ENCODE data around the gene PARP14.

- no peak for TF ChIP-seq CTCF (IDR thresholded peaks at IDR 0.05 in 2 of 3, conservative IDR thresholded peaks at IDR 0.05 in 1 of 3; ENCODE audit: control insufficient read depth in 2 of 3, extremely low read depth in 1 of 3, insufficient read depth in 1 of 3, low read depth in 3 of 3, low read length in 3 of 3)
- no peak for TF ChIP-seq CEBPB (IDR thresholded peaks at IDR 0.05; ENCODE audit: borderline replicate concordance in 1 of 2, low read depth in 2 of 2, low read length in 2 of 2)
- no peak for TF ChIP-seq NR2C2 (IDR thresholded peaks at IDR 0.05; ENCODE audit: borderline replicate concordance, control insufficient read depth, insufficient read length, low read depth)
- no peak for TF ChIP-seq SIN3A (IDR thresholded peaks at IDR 0.05; ENCODE audit: low read depth, low read length)
- TF ChIP-seq ELK1 (IDR thresholded peaks at IDR 0.05; ENCODE audit: low read depth, low read length): no peak
- no peak for TF ChIP-seq ATF3 (IDR thresholded peaks at IDR 0.05; ENCODE audit: borderline replicate concordance, extremely low read depth, low read depth, low read length)
- TF ChIP-seq GABPA (IDR thresholded peaks at IDR 0.05; ENCODE audit: low read depth): no peak
- TF ChIP-seq USF2 (IDR thresholded peaks at IDR 0.05; ENCODE audit: borderline replicate concordance, low read depth, low read length): no peak
- TF ChIP-seq ATF2 (IDR thresholded peaks at IDR 0.05; ENCODE audit: low read length): no peak
- no peak for TF ChIP-seq SMC3 (IDR thresholded peaks at IDR 0.05; ENCODE audit: borderline replicate concordance, low read length)
- TF ChIP-seq E2F4 (IDR thresholded peaks at IDR 0.05; ENCODE audit: low read depth, low read length): no peak
- TF ChIP-seq YY1 (IDR thresholded peaks at IDR 0.05; ENCODE audit: low read depth, low read length): no peak
Measured at GRCh38 chr3:122688996-122689395, 8.4 kb downstream of the PARP14 start.

Measured in GM12878 (cell line).